Neural cell (in vitro differentiated cells): ENCODE measurements around the gene MAPK1. TPM values are rescaled to one million over a fixed set of nuclear protein-coding genes. Genes with fewer than 3 reads are reported as not detected.
"Not testable (repeated sequence)": the region's sequence is repeated elsewhere in the genome, so short reads cannot be mapped to it uniquely, and the experiment has no call there.

ENCODE experiments used
- H2AFZ ChIP-seq: fragments of 200-600, 300-800 bp; sonication (generic), shearing (Covaris generic); 2 replicates; pipeline ENCODE4 v1.6.0; 2014; ENCODE audit warnings: low read depth, mild to moderate bottlenecking, antibody characterized with exemption, low read length, moderate library complexity
- H3F3A ChIP-seq: fragments of 200-600 bp; shearing (Covaris generic); 2 replicates; pipeline ENCODE4 v1.6.1; 2016; ENCODE audit warnings: mild to moderate bottlenecking, moderate library complexity, mixed read lengths, antibody characterized with exemption, low read length; ENCODE audit not compliant: insufficient read depth, poor library complexity, severe bottlenecking
- H3K27ac ChIP-seq: fragments of 200-600, 300-800 bp; sonication (generic), shearing (Covaris generic); 2 replicates; pipeline ENCODE4 v1.5.1; 2014; ENCODE audit warnings: mild to moderate bottlenecking, low read length, moderate library complexity
- H3K27me3 ChIP-seq: fragments of 300-800, 200-600 bp; sonication (generic), shearing (Covaris generic); 2 replicates; pipeline ENCODE4 v1.6.0; 2014; ENCODE audit warnings: mild to moderate bottlenecking, low read depth, low read length, moderate library complexity; ENCODE audit not compliant: insufficient read depth
- H3K36me3 ChIP-seq: fragments of 300-800, 200-600 bp; sonication (generic), shearing (Covaris generic); 2 replicates; pipeline ENCODE4 v1.5.1; 2014; ENCODE audit warnings: mild to moderate bottlenecking, antibody characterized with exemption, low read length, moderate library complexity; ENCODE audit not compliant: insufficient read depth
- H3K4me2 ChIP-seq: fragments of 300-800, 200-600 bp; sonication (generic), shearing (Covaris generic); 2 replicates; pipeline ENCODE4 v1.6.0; 2014; ENCODE audit warnings: mild to moderate bottlenecking, low read length
- H3K4me3 ChIP-seq: fragments of 300-800, 200-600 bp; sonication (generic), shearing (Covaris generic); 2 replicates; pipeline ENCODE4 v1.5.1; 2014; ENCODE audit warnings: mild to moderate bottlenecking, low read length, moderate library complexity
- H3K79me2 ChIP-seq: fragments of 200-600 bp; shearing (Covaris generic); replicated peaks from 2 replicates; pipeline ENCODE4 v1.6.0; 2014; ENCODE audit warnings: mild to moderate bottlenecking, low read length, moderate library complexity; ENCODE audit not compliant: insufficient read depth
- H3K9ac ChIP-seq: fragments of 300-800, 200-600 bp; sonication (generic), shearing (Covaris generic); 2 replicates; pipeline ENCODE4 v1.6.1; 2016; ENCODE audit warnings: mild to moderate bottlenecking, low read length, mixed read lengths
- H3K9me2 ChIP-seq: fragments of 200-600 bp; shearing (Covaris generic); 2 replicates; pipeline ENCODE4 v1.6.1; 2016; ENCODE audit warnings: mild to moderate bottlenecking, low read length, mixed read lengths; ENCODE audit not compliant: insufficient read depth
- H3K9me3 ChIP-seq: fragments of 200-600, 300-800 bp; sonication (generic), shearing (Covaris generic); 2 replicates; pipeline ENCODE4 v1.6.1; 2016; ENCODE audit warnings: mild to moderate bottlenecking, mixed run types, low read length, moderate library complexity, mixed read lengths
- H4K20me1 ChIP-seq: fragments of 200-600 bp; shearing (Covaris generic); 2 replicates; pipeline ENCODE4 v1.6.1; 2016; ENCODE audit warnings: mild to moderate bottlenecking, mixed run types; ENCODE audit not compliant: insufficient read depth
- EP300 ChIP-seq: fragments of 450-650 bp; conservative IDR thresholded peaks from 2 replicates; pipeline ENCODE4 v1.6.1; 2014; ENCODE audit warnings: antibody characterized with exemption, mild to moderate bottlenecking, moderate library complexity; ENCODE audit not compliant: poor library complexity, severe bottlenecking
- EZH2 ChIP-seq: fragments of 200-600, 300-800 bp; shearing (Covaris generic), sonication (generic); IDR thresholded peaks from 2 replicates; pipeline ENCODE4 v1.6.1; 2014; ENCODE audit warnings: antibody characterized with exemption, low read length, borderline replicate concordance, mild to moderate bottlenecking; ENCODE audit not compliant: insufficient read depth, poor library complexity, severe bottlenecking
- MXI1 ChIP-seq: fragments of 450-650 bp; conservative IDR thresholded peaks from 2 replicates; pipeline ENCODE4 v1.6.1; 2014; ENCODE audit warnings: antibody characterized with exemption, mild to moderate bottlenecking; ENCODE audit not compliant: poor library complexity, severe bottlenecking
- POLR2AphosphoS5 ChIP-seq: IDR thresholded peaks from 2 replicates; pipeline ENCODE4 v1.6.1; 2012
- RAD21 ChIP-seq: fragments of 450-650 bp; conservative IDR thresholded peaks from 2 replicates; pipeline ENCODE4 v1.6.1; 2014; ENCODE audit warnings: antibody characterized with exemption, mild to moderate bottlenecking, moderate library complexity
- SMC3 ChIP-seq: fragments of 450-650 bp; conservative IDR thresholded peaks from 2 replicates; pipeline ENCODE4 v1.6.1; 2014; ENCODE audit warnings: antibody characterized with exemption, mild to moderate bottlenecking, moderate library complexity; ENCODE audit not compliant: poor library complexity
- TAF1 ChIP-seq: IDR thresholded peaks from 2 replicates; pipeline ENCODE4 v1.6.1; 2012; ENCODE audit warnings: low read depth
- polyA plus RNA-seq: library from polyadenylated mRNA; depleted of rRNA; stranded (reverse); fragments of >200 nt; gene quantifications from 2 replicates; pipeline ENCODE4 v1.2.3, GENCODE V29; 2014
- TF ChIP-seq, protein P1 (sequence below): IDR thresholded peaks from 2 replicates; pipeline ENCODE4 v1.6.1; 2012; ENCODE audit warnings: borderline replicate concordance
- TF ChIP-seq, protein P2 (sequence below): fragments of 450-650 bp; IDR thresholded peaks from 2 replicates; pipeline ENCODE4 v1.5.1; 2014; ENCODE audit warnings: antibody characterized with exemption, mild to moderate bottlenecking, moderate library complexity; ENCODE audit not compliant: poor library complexity, severe bottlenecking

The MAPK1 gene
- polyA plus RNA-seq, 1 donor from 2014 or later, result 43.3 TPM

DNA sequence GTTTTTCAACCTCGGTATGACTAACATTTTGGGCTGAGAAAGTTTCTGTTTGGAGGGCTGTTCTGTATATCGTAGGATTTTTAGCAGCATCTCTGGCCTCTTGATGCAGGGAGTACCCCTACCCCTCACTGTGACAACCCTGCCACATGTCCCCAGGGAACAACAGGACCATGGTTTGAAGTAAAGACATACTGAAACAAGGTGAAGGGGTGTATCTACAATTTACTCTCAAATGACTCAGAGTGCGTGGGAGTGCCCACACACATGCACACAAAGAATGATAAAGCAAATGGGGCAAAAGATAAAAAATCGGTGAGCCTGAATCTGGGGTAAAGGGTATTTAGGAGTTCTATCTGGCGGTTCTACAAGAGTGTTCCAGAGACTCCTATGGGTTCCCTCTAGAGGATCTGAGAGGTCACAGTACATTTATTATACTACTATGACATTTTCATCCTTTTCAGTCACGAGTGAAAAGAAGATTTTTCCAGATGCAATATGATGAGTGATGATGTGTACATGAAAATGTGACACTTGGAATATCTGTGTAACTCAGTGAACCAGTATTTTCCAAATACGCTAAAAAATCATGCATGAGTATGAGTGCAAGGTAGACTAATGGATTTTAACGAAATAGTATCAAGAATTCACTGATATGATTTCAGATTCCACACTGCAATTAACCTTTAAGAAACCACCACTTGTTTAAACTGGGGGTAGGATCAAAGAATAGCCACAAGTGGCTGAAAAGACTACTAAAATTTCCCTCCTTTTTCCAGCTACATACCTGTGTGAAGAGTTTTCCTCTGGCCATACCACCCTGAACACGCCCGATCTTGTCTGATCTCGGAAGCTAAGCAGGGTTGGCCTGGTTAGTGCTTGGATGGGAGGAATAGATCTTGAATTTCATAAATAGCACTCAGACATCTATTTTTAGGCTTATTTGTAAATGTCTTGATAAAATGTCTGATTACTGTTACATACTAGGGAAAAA lies 75.5 kb downstream of the MAPK1 start:
- H3K79me2 ChIP-seq, result no peaks in the 10 kb centered on the region
- H3K9me2 ChIP-seq, result no peaks in the 10 kb centered on the region
- H3K36me3 ChIP-seq, result peaks cover 7% of the 10 kb centered on the region
- no peak overlapping the region for H3K27ac ChIP-seq
- H3K4me3 ChIP-seq, result no peak overlapping the region
- no peaks in the 10 kb centered on the region for H3K27me3 ChIP-seq
- H3K4me2 ChIP-seq, result no peak overlapping the region
- TF ChIP-seq RAD21, result no peak
- no peak for TF ChIP-seq POLR2AphosphoS5
- TF ChIP-seq MXI1, result no peak
- TF ChIP-seq, protein P1, sequence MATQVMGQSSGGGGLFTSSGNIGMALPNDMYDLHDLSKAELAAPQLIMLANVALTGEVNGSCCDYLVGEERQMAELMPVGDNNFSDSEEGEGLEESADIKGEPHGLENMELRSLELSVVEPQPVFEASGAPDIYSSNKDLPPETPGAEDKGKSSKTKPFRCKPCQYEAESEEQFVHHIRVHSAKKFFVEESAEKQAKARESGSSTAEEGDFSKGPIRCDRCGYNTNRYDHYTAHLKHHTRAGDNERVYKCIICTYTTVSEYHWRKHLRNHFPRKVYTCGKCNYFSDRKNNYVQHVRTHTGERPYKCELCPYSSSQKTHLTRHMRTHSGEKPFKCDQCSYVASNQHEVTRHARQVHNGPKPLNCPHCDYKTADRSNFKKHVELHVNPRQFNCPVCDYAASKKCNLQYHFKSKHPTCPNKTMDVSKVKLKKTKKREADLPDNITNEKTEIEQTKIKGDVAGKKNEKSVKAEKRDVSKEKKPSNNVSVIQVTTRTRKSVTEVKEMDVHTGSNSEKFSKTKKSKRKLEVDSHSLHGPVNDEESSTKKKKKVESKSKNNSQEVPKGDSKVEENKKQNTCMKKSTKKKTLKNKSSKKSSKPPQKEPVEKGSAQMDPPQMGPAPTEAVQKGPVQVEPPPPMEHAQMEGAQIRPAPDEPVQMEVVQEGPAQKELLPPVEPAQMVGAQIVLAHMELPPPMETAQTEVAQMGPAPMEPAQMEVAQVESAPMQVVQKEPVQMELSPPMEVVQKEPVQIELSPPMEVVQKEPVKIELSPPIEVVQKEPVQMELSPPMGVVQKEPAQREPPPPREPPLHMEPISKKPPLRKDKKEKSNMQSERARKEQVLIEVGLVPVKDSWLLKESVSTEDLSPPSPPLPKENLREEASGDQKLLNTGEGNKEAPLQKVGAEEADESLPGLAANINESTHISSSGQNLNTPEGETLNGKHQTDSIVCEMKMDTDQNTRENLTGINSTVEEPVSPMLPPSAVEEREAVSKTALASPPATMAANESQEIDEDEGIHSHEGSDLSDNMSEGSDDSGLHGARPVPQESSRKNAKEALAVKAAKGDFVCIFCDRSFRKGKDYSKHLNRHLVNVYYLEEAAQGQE, result no peak
- no peak for TF ChIP-seq EZH2
- TF ChIP-seq, protein P2, sequence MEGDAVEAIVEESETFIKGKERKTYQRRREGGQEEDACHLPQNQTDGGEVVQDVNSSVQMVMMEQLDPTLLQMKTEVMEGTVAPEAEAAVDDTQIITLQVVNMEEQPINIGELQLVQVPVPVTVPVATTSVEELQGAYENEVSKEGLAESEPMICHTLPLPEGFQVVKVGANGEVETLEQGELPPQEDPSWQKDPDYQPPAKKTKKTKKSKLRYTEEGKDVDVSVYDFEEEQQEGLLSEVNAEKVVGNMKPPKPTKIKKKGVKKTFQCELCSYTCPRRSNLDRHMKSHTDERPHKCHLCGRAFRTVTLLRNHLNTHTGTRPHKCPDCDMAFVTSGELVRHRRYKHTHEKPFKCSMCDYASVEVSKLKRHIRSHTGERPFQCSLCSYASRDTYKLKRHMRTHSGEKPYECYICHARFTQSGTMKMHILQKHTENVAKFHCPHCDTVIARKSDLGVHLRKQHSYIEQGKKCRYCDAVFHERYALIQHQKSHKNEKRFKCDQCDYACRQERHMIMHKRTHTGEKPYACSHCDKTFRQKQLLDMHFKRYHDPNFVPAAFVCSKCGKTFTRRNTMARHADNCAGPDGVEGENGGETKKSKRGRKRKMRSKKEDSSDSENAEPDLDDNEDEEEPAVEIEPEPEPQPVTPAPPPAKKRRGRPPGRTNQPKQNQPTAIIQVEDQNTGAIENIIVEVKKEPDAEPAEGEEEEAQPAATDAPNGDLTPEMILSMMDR, result no peak
- TF ChIP-seq TAF1, result no peak
- TF ChIP-seq EP300, result no peak
- TF ChIP-seq SMC3, result no peak
- H2AFZ ChIP-seq, result no peak overlapping the region
- H3F3A ChIP-seq, result peaks cover under 1% of the 10 kb centered on the region
- H3K9me3 ChIP-seq, result no peaks in the 10 kb centered on the region
- no peaks in the 10 kb centered on the region for H4K20me1 ChIP-seq
- H3K9ac ChIP-seq, result no peak overlapping the region

DNA sequence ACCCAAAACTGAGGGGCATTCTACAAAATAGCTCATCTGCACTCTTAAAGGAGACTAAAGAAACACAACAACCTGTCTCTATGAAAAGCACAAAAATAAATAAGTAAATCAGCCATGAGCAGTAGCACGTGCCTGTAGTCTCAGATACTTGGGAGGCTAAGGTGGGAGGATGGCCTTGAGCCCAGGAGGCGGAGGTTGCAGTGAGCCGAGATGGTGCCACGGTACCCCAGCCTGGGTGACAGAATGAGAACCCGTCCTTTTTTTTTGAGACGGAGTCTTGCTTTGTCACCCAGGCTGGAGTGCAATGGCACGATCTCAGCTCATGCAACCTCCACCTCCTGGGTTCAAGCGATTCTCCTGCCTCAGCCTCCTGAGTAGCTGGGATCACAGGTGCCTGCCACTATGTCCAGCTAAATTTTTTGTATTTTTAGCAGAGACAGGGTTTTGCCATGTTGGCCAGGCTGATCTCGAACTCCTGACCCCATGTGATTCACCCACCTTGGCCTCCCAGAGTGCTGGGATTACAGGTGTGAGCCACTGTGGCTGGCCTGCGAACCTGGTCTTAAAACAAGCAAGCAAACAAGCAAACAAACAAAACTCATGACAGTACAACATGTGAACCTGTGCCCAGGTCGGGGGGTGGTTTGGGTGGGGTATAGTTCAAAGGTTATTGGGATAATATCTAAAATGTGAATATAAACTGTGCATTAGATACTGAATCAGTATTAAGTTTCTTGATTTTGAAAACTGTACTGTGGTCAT lies 76.4 kb downstream of the MAPK1 start:
- H3K36me3 ChIP-seq, H3K27ac ChIP-seq, H3F3A ChIP-seq, H3K9me2 ChIP-seq, H2AFZ ChIP-seq, H3K4me2 ChIP-seq, H3K27me3 ChIP-seq, H4K20me1 ChIP-seq, H3K79me2 ChIP-seq, H3K9me3 ChIP-seq, H3K4me3 ChIP-seq, H3K9ac ChIP-seq: not testable (repeated sequence)
